Measurements from ENCODE around the gene GALNT9.

The GALNT9 gene

GRCh38 chr12:132178801-132179401, 150.5 kb downstream of the GALNT9 start:
- DNase-seq: peak; percentile 32

DNA sequence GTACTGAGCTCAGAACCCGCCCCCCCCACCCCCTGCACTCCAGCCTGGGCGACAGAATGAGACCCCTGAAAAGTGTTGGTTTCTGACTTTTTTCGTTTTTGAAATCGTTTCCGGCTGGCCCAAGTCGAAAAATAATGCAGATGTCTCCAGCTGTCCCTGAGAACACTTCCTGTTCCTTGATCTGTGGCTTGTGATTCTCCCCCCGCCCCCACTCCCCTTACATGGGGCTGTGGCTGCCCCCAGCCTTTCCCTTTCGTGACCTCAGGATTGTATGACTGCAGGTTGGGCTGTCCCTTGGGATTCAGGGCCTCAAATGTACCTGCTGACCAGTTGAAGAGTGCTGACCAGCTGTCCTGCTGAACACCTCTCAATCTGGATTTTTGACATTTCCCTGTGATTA, 151.1 kb downstream of the GALNT9 start:
- DNase-seq: no peak

- DNase-seq: no peak
Observed at GRCh38 chr12:132176920-132177551, 152.4 kb downstream of the GALNT9 start.

DNA sequence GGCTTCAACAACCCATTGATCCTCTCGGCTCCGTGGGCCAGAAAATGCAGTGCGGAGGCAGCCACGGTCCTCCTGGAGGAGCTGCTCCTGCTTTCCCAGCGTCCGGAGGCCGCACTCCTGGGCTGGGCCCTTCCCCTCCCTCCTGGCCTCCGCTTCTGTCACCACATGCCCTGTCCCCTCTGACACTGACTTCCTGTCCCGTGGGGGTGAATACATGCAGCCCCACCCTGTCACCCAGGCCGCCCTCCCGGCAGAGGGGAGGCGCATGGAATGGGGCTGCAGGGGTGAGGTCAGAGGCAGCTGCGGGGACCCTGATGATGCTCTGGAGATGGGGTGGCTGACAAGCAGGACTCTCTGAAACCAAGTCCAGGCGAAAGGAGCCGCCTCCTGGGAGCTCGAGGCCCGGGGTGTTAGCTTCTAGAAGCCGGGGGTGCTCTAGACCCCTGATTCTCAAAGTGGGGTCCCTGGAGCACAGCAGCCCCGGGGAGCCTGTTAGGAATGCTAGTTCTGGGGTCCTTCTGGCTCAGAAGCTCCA, 152.9 kb downstream of the GALNT9 start:
- DNase-seq: no peak

GRCh38 chr12:132175496-132176384, 153.6 kb downstream of the GALNT9 start:
- no peak for DNase-seq

- DNase-seq: no peak
Observed at GRCh38 chr12:132174839-132175490, 154.4 kb downstream of the GALNT9 start.

DNA sequence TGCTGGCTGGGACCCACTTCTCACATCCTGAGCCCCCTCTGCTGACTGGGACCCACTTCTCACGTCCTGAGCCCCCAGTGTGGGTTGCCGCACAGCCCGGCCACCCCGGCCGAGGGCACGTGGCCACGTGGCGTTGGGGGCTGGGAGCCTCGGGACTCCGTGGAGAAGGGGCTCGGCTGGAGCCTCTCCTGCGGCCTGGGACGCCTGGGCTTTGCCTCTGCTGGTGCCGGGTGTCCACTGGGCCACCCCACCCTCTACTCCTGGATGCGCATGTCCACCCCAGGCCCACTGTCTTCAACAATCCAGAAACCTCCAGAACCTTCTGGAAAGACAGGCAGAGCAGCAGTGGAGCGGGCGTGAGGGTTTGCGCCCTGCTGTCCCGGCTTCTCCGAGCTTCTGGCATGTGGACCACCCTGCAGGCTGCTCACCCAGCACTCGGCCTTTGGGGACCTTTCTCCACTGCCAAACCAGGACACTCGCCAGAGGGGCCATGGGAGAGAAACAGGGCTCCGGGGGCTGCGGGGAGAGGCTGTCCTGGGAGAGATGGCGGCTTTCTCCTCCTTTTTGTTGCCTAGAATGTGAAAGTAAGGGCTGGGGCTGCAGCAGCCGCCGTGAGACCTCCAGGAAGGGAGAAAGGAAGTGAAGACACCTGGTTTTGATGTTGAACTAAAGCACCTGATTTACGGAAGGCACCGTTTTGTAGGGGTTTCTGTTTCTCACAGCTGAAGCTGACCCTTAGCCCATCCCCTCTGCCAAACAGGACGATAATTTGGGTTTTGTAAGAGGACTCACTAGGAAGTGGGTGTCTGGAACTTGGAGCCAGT, 155.2 kb downstream of the GALNT9 start:
- no peak for DNase-seq

- DNase-seq: no peak
Observed at GRCh38 chr12:132173135-132174014, 156.0 kb downstream of the GALNT9 start.

DNA sequence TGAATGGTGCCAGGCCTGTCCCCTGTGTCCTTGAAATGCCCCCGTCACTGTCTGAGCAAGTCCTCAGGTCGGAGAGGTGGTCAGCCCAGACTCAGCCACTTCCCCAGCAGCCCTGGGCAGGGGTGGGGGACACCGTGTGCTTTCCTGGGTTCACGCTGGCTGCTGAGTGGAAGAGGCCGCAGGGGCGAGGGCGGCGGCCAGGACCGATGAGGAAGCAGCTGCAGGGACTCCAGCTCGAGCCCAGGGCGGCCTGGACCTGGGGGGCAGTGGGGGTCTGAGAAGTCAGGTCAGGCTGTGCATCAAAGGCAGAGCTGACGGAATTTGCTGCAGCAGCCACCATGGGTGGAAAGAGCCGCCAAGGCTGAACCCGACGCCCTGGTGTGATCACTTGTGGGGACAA, 156.8 kb downstream of the GALNT9 start:
- no peak for DNase-seq

DNA sequence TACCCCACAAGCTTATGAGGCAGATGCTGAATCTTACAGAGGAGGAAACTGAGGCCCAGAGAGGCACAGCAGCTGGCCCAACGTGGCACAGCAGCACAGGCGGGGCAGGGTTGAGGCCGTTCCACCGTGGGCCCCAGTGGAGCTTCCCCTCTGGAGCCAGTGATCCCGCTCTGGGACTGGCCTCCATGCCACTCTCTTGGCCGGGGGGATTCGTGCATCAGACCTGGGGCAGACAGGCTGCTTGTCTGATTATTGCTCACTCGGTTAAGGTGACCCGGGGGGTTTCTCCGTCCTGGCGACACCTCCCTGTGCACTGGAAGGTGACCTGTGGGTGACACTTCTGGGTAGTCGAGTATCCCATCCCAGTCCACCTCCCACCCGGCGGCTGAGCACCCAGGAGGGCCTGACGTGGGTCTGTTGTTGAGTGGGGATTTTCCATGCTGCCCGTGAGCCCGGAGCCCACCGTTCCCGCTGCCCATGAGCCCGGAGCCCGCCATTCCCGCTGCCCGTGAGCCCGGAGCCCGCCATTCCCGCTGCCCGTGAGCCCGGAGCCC, 157.3 kb downstream of the GALNT9 start:
- no peak for DNase-seq

DNA sequence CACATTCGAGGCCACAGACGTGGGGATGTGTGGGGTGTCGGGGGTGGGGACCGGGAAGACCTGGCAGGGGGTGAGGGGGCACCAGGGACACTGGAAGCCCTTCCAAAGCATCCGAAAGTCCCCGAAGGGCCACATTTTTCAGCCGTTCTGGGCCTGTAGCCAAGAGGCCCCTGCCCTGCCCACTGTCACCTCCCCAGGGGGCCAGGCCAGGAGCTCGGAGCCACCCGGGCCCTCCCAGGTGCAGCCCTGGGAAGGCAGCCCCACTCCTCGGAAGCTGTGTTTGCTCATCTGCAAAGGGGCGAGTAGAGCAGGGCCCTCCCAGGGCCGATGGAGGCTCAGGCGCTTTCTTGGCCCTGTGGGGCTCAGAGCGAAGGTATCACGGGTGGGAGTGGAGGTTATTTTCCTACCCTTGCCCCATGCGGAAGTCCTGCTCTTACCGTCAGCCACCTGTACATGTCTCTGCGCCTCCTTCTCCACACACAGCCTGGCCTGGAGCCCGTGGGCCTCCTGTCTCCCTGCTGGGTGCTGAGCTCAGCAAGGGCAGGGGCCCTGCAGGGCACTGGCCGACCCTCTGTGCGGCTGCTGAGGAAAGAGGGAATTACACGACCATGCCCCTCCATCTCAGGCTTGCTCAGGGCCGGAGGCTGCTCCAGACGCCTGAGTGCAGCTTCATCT, 158.0 kb downstream of the GALNT9 start:
- no peak for DNase-seq

GRCh38 chr12:132170637-132171292, 158.6 kb downstream of the GALNT9 start:
- no peak for DNase-seq

DNA sequence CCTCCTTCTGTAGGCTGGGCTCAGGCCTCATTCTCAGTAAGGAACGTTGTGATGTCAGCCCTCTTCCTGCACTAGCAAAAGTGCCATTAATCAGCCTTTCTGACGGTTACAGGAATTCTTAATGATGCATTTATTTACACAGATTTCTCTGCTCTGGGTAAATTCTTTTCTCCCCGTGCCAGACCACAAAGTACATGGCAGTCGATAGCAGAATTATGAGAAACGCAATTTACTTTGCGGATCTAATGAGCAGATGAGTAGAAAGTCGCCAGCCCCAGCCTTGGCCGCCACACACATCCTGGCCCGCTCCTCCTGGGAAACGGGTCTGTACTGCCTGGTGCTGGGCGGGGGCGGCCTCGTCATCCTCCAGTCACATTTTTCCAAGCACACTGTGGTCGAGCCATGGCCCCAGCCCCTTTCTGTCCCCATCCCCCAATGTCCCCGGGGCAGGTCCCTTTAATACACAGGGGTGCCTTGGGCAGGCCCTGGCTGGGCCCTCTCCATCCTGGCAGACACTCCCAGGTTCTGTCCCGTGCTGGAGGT, 159.2 kb downstream of the GALNT9 start:
- DNase-seq: no peak

DNA sequence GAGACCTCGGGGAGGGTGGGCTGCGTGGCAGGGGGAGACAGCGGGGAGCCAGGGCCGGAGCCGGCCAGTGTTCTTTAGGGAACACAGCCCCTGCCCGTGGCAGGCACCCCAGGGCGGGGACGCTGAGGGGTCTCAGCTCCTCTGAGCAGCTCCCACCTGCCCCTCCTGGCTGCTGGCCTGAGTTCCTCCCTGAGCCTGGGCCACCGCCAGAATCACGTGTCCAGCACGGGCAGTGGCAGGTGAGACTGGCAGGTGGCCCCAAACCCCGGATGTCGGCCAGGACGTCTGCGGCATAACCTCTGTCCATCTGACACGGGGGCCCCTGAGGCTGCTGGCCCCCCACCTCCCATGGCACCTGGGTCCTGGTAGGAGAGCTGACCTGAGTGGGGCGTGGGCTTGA, 160.0 kb downstream of the GALNT9 start:
- DNase-seq: no peak

DNA sequence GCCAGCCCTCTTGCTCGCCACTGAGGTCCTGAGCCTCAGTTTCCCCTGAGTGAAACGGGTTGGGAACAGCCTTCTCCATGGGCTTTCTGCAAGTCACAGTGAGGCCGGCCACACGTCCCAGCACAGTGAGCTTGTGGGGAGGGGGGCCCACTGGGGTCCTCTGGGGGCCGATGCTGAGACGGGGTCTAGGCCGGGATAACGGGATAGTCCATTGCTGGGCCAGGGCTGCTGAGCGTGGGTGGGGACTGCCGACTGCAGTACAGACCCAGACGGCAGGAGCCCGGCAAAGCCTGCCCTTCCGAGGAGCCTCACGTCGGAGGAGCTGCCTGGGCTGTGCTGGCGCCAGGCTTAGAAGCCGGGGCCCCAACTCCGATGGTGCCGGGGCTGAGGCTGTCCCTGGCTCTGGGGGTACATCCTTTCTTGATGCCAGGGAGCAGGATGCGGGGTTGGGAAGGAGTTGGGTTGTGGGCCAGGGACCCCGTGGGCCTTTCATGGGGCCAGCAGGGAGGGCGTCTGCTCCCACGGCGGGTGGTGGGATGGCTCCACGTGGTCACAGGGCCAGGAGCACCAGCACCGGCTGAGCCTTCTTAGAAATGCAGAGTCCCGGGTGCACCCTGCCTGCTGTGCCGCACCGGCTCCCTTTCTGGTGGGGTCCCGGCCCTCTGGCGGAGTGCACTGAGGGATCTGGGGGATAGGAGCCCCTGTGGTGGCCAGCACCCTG, 160.9 kb downstream of the GALNT9 start:
- no peak for DNase-seq

DNA sequence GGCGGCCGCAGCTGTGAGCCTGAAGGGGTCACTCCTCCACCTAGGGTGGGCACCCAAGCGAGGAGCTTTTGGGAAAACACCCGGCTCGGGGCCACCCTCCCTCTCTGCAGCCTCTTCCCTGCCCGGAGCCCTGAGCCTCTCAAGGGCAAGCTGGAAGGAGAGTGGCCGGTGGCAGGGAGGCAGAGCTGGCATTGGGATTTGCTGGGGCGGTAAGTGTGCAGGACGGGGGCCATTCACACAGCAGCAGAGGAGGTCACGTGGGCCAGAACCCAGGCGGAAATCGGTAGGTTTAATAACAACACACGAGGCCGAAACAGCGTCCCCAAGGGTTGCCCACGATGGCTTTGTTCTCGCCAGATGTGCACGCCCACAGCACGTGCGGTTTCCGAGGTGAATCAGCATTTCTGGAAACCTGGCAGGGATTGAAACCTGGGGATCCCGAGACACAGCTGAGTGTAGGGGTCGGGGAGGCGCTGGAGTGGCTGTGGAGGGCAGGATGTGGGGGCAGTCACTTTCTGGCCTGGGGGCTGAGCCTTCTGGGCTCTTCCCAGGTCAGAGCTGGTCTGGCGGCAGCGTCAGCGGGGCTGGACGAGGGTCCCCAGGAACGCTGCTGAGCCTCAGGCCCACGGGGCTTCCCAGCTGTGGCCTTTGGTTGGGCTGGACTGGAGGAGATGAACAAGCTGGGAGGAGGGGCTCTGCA, 161.6 kb downstream of the GALNT9 start:
- DNase-seq: no peak

DNA sequence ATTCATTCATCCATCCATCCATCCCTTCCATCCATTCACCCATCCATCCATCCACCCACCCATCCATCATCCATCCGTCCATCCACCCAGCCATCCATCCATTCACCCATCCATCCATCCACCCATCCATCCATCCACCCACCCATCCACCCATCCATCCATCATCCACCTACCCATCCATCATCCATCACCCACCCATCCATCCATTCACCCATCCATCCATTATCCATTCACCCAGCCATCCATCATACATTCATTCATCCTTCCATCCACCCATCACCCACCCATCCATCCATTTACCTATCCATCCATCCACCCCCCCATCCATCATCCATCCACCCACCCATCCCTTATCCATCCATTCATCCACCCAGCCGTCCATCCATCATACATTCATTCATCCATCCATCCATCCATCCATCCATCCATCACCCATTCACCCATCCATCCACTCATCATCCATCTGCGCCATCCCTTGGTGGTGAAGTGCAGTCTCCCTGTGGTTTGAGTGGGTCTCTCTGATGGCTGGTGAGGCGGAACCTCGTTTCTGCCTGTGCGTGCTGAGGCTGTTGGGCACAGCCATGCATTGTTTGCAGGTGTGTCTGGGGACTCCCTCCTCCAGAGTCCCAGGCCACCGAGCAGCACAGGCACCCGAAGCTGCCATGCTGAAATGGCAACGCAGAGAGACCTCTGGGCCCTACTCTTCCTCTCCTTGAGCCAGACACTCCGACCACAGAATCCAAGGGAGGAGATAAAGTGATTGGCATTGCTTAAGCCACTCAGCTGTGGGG, 162.4 kb downstream of the GALNT9 start:
- no peak for DNase-seq

Measured in stimulated activated CD4-positive, alpha-beta T cell treated with anti-CD3 and anti-CD28 coated beads, Interleukin-12 subunit alpha, Interleukin-12 subunit beta, amount 100 ng/mL, for 4 hours (primary cell).